Stimulated activated naive CD8-positive, alpha-beta T cell treated with anti-CD3 and anti-CD28 coated beads, Interleukin-15, Interleukin-2, amounts not matched to agents 100 U/mL and 50 U/mL, for 24 hours (primary cell): ENCODE results near the gene HOXC13.

ENCODE experiments used
- ATAC-seq: fragments of 150-1000 bp; cut with Tn5 transposase; one replicate; pipeline ENCODE4 v1.10.0; 2021
- DNase-seq: peaks from one replicate; pipeline ENCODE4 v3.0.0; 2021

Gene HOXC13

DNA sequence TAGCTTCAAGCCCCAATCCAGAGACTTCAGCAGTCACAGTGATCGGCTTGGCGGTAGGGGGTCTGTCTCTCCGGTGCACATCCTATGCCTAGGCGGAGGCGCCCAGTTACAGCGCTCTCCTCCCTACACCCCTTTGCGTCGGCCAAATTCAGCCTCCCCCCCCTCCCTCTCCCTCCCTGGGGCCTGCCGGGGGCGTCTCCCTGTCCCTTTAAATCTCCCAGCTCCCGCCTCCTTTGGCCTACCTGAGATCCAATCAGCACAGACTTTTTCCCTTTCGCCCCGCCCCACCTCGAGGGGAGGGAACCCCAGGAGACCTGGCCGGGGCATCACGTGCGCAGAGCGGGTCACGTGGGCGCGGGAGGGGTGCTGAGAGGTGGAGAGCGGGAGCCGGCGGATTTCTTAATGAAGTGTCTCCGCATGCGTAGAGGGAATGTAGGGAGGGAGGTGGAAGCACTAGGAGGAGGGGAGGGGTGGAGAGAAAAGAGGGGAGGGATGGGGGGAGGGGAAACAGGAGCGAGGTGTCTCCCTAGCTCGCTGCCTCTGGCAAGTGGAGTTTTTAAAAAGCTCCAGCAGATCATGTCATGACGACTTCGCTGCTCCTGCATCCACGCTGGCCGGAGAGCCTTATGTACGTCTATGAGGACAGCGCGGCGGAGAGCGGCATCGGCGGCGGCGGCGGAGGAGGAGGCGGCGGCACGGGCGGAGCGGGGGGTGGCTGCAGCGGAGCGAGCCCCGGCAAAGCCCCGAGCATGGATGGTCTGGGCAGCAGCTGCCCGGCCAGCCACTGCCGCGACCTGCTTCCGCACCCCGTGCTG, at the start of gene HOXC13:
Gene HOXC13 (plus strand): TSS at position 506 of the 815 bp plus-strand sequence. CDS start 76 bp downstream, at position 582.
- ATAC-seq (peak; percentile 36), DNase-seq (no peak)

GRCh38 chr12:53890081-53890480, 48.5 kb upstream of the HOXC13 start:
- ATAC-seq (no peak), DNase-seq (no peak)

- no peak for ATAC-seq
- no peak for DNase-seq
These were observed 45.8 kb upstream of the HOXC13 start for GRCh38 chr12:53892762-53893395.

DNA sequence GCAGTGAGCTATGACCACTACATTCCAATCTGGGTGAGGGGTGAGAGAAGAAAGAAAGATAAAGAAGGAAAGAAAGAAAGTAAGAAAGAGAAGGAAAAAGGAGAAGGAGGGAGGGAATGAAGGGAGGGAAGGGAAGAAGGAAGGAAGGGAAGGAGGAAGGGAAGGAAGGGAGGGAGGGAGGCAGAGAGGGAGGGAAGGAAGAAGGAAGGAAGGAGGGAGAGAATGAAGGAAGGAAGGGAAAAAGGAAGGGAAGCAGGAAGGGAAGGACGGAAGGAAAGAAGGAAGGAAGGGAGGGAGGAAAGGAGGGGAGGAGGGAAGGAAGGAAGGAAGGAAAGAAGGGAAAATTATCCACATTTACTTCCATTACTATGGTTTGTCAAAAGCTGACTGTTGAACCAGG, 39.4 kb upstream of the HOXC13 start:
- DNase-seq (no peak), ATAC-seq (no peak)

DNA sequence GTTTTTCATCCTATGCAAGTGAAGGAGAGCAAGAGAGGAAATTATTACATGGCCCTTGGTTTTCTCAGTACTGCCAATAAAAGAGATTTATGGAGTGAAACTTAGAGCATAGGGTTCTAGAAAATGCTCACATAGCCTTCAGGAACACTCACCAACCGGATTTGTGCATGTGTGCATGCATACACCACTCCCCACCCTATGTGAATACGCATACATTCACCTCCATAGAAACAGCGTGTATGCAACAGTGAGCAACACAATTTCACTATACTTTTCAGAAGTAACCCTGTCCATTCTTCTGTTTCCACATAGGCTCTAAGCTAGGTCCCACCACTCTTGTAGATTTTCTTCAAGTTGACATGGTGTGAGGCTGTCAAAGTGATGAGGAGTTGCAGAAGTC, 31.5 kb upstream of the HOXC13 start:
- ATAC-seq (no peak), DNase-seq (no peak)

- no peak for DNase-seq
- no peak for ATAC-seq
These were observed 21.6 kb upstream of the HOXC13 start for GRCh38 chr12:53916788-53917655.

DNA sequence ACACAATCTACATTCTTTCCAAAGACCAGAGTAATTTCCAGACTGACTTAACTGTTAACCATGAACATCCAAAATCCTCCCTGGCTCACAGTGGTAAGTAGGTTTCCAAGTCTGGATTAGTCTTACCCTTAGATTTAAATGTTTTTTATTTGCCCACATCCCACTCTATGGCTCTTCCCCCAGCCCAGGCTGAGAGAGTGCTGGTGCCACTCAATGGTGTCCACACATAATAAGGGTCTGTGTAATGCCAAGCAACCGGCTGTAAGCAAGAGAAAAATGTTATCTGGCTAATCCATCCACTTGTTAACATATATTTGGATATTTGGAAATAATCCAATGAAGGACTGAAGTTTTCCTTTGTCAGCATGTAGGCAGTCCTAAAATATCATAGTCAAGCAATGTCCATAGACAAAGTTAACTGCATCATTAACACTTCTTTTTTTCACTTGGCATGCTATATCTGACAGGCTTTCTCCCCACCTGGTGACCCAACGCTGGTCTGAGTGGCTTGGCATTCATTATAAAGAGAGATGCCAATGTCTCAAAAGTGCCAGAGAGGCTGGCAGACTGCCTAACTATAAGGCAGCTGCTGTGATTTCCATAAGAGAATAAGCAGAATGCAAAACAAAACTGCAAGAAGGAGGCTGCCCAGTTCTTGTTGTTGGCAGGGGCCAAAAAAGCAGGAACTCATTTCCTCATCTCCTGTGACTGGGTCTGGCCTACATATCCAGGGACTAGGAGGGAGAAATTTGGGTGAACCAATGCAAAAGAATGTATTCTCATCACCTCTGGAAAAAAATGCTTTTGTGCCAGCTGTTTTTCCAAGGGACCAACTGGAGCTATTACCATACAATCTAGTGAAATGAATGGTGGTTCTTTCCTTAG, 13.9 kb upstream of the HOXC13 start:
- DNase-seq (no peak), ATAC-seq (no peak)

GRCh38 chr12:53927220-53928029, 11.2 kb upstream of the HOXC13 start:
- no peak for DNase-seq

DNA sequence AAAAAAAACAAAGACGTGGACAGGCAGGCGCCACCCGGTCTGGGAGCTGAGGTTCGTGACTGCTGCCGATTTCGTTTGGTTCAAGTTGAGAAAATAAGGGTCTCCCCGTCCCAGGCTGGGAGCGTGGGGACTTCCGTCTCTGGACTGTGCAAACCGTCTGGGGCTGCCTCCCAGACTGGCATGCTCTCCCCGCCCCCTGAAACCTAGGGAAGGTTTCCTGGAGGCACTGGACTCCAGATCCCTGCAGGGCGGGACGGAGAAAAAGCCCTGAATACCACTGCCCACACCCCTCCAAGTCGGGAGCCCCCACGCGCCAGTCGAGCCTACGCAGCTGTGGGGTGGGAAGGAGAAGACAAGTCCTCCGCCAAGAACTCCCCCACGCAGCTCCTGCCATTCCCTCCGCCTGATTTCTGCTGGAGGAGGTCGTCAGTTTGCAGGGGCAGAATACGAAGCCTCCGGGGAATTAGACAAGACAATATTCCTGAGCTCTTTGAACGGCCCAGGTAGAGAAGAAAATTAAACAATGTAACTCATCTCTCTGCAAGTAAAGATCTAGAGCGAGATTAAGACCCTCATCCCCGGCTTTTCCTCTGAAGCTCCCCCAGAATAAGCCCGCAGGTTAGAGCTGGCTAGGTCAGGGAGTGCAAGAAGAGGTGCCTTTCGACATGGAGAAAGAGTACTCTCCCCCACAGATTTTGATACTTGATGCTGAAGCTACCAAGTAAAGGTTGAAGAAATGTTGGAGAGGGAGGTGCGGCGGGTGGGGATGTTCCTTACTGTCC, 10.4 kb upstream of the HOXC13 start:
- DNase-seq: no peak
- ATAC-seq: no peak

More at GRCh38 chr12:53927220-53928029, 11.2 kb upstream of the HOXC13 start:
- ATAC-seq: no peak

- ATAC-seq (no peak), DNase-seq (no peak)
These were observed 9.1 kb upstream of the HOXC13 start for GRCh38 chr12:53929527-53929926.

DNA sequence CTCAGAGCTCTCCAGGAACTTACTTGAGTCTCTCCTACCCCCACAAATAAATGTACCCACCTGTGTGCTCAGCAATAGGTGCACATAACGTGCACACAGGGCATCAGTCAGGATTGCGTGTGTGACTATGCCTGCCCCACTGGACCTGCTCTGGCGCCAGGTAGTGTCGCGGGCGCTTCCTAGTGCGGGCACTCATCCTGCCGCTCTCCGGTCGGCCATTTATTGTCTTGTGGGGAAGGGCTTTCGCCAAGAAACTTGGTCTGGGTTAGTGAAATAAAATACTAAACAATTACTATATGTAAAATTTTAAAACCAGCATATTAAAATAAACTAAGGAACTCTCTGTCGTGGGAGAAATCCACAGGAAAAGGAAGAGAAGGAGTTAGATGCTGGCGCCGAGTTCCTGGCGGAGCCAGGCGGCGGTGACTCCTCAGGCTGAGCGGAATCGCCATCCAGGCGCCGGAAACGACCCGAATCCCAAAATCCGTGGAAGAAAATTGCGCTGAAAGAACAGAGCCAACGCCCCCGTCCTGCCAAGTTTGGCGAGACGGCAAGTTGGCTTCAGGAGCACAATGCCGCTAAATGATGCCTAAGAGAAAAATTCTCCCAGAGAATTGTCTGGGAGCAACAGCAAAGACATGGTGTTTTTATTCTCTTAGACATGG, 7.9 kb upstream of the HOXC13 start:
- no peak for DNase-seq
- no peak for ATAC-seq

DNA sequence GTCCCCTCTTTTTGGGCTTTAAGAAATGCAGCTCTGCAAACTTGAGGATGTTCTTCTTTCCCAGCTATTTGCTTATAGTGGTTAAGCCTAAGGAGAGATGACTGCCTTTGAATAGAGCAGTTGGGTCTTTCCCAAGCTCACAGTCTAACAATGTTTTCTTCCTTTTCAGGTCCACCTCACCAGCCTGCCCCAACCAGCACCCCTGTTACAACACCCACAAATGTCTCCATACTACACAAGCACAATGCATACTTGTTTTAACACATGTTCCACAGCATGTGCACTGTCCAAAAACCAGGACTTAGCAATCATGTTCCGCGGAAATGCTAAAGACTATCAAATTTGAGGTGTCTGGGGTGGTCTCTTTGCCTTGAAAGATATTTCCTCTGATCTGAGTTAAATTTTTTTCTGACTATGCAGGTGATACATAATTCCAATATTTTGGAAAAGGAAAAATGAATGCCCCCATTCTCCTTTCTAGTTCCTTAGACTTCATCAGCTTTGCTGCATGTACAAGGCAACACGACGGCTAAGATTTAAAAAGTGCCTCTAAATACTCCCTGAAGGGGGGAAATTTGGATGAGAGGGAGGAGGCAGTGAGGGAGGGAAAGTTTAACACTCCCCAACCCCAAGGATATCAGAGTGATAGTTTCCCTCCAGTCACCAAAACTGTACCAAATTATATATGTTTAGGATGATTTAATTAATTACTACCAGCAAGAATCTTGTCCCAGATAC, 6.6 kb upstream of the HOXC13 start:
- ATAC-seq (no peak), DNase-seq (no peak)

- ATAC-seq (no peak), DNase-seq (no peak)
These were observed 5.7 kb upstream of the HOXC13 start for GRCh38 chr12:53932915-53933314.

DNA sequence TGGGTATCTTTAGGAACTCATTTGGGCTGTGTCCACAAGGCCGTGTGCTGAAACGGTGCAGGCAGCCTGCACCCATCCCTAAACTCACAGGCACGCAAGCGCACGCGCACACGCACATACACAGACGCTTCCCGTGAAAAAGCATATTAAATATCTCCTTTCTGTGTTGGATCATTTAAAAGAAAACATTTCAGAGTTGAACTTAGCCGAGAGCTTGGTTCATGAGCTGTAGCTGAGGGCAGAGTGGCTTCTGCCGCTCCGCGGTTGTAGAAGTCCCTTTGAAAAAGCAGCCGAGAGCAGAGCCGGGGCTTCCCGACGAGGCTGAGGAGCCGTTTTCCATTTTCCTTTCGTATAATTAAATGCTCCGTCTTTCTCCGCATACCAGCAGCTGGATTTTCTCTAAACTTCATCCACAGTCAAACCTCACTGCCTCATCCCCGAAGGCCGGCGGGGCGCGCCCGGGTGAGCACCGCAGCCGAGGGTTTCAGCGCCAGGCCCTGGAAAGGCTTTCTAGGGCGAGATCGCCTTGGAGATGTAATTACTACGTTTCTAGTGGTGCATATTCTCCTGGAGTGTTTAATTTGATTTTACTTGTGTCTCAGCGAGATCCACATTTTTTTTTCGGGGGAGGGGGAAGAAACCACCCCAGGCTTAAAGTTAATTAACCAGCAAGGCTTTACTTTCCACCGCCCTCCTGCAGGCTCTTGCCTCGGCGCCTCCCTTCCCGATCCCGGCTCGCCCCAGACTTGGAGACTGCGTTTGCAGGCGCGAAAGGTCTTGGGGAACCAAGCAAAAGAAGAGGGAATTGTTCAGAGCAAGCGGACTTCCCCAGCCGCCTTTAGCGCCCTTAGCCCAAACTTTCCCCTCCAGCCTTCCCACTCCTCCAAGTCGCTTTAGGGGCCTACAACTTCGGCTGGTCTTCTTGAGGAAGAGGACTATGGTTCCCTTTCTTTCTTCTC, 3.0 kb upstream of the HOXC13 start:
- DNase-seq (no peak), ATAC-seq (no peak)

GRCh38 chr12:53937099-53937498, 1.5 kb upstream of the HOXC13 start:
- ATAC-seq (no peak), DNase-seq (no peak)

DNA sequence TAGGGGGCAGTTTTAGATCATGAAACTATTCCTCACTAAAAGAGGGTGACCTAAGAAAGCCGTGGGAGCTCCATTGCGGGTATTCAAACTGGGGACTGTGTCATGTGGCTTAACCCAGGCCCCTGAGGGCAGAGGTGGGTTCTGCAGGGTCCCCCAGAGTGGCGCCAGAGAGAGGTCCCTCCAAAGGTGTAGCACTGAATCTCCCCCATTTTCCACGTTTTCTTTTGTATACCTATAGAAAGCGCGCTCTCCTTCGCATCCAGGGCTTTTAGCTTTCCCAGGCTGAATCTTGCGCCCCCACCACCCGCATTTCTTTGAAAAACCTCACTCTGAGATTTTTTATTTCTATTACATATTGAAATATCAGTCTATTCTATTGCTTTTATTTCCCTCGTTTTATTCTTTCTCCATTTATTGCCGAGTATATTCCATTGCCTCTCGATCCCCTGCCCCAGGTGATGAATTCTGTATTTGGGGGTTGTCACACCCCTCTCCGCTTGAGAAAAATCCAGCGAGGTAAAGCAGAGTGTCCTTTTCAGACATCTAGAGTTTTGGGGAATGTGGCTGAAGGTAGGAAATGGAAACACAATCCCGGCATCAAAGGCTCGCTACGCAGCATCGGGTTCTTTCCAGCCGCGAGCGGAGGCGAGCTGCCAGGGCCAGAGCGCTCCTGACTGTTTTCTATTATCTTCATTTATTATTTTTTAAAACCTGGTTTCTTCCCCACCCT, 870 bp upstream of the HOXC13 start:
- no peak for DNase-seq
- no peak for ATAC-seq
